Measurements from ENCODE around the gene FNDC5. TPM values are rescaled to one million over a fixed set of nuclear protein-coding genes. Genes with fewer than 3 reads are reported as not detected.

FNDC5 gene
- total RNA-seq, 1 experiment from 2014 or later: not detected

DNA sequence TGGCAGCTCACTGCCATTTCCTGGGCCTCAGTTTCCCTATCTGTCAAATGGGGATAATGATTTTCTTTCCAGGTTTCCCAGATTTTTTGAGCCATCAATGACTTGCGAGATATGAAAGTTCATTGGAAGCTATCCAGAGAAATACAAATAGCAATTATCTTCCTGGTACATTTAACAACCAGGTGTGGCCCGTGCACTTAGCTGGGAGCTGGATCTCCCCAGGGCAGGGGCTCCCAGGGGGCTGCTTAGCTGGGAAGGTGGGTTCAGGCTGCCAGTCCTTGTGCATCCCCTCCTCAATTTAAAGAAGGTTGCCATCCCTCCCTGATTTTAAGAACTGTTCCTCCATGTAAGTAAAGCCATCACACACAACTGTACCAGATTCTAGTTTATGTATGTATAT is 34.1 kb upstream of the FNDC5 start:
- no TSS peak for BruUV-seq (replicated peaks)
- TF ChIP-seq, protein P1, sequence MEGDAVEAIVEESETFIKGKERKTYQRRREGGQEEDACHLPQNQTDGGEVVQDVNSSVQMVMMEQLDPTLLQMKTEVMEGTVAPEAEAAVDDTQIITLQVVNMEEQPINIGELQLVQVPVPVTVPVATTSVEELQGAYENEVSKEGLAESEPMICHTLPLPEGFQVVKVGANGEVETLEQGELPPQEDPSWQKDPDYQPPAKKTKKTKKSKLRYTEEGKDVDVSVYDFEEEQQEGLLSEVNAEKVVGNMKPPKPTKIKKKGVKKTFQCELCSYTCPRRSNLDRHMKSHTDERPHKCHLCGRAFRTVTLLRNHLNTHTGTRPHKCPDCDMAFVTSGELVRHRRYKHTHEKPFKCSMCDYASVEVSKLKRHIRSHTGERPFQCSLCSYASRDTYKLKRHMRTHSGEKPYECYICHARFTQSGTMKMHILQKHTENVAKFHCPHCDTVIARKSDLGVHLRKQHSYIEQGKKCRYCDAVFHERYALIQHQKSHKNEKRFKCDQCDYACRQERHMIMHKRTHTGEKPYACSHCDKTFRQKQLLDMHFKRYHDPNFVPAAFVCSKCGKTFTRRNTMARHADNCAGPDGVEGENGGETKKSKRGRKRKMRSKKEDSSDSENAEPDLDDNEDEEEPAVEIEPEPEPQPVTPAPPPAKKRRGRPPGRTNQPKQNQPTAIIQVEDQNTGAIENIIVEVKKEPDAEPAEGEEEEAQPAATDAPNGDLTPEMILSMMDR (IDR thresholded peaks at IDR 0.05; ENCODE audit: unreplicated experiment): no peak
- Mint-ChIP-seq H3K36me3 (ENCODE audit: insufficient read depth, unreplicated experiment) (peaks cover 22% of the 10 kb centered on the region), H3K4me3 (ENCODE audit: low read depth, unreplicated experiment) (no peak overlapping the region), H3K27me3 (ENCODE audit: unreplicated experiment) (no peaks in the 10 kb centered on the region), H3K27ac (ENCODE audit: unreplicated experiment) (peak overlapping the region; percentile 58), H3K9me3 (ENCODE audit: low read depth, unreplicated experiment) (no peaks in the 10 kb centered on the region), H3K4me1 (ENCODE audit: low read depth, unreplicated experiment) (peaks cover 11% of the 10 kb centered on the region)
- intact Hi-C loops (cut with micrococcal nuclease; ENCODE audit: unreplicated experiment): no loop called here
- CTCF ChIA-PET: interaction anchor here (0.7 to 1.7 kb wide), 3 partner anchors 28 to 68 kb away, joined by 3 read pairs; no protein-coding TSS in a partner anchor
- no peak for DNase-seq

DNA sequence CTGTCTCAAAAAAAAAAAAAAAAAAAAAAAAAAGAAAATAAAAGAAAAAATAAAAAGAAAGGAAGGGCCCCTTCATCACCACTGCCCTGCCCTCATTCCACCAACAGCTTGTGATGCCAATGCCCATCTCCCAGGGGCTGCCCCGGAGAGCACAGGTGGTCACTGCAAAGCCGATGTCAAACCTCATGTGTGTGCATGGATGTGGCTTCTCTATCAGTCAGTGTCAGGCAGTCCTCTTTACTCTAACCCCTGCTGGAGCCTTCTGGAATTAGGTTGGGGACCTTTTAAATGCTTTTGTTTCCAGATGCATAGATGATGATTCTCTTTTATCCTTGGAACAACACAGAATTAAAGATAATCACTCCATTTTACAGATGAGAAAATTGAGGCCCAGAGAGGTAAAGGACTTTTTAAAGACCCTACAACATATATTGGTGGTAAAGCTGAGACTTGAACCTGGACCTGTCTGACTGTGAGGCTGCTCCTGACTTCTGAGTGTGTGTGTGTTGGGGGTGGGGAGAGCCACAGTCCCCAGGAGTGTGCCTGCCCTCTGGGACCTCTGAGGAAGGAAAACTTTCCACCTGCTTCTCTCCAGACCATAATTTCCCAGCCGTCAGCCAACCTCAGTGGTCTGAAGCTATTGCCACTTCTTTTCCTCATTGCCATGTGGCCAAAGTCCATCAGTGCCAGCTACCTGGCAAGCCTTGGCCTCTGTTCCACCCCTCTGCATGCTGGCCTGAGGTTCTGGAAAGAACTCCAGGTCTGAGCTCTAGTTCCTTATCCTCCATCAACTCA is 33.5 kb upstream of the FNDC5 start:
- no peak overlapping the region for H3K4me3 Mint-ChIP-seq (ENCODE audit: low read depth, unreplicated experiment)
- BruUV-seq (replicated peaks): no TSS peak
- H3K27me3 Mint-ChIP-seq (ENCODE audit: unreplicated experiment): no peaks in the 10 kb centered on the region
- H3K36me3 Mint-ChIP-seq (ENCODE audit: insufficient read depth, unreplicated experiment): peaks cover 22% of the 10 kb centered on the region
- TF ChIP-seq, protein P1 (IDR thresholded peaks at IDR 0.05; ENCODE audit: unreplicated experiment): no peak
- CTCF ChIA-PET: interaction anchor here (0.7 to 1.7 kb wide), 4 partner anchors 29 to 69 kb away, joined by 3 to 4 read pairs (median 3); no protein-coding TSS in a partner anchor
- intact Hi-C loops (cut with micrococcal nuclease; ENCODE audit: unreplicated experiment): no loop called here
- peak; percentile 50 for DNase-seq
- no peaks in the 10 kb centered on the region for H3K9me3 Mint-ChIP-seq (ENCODE audit: low read depth, unreplicated experiment)
- H3K4me1 Mint-ChIP-seq (ENCODE audit: low read depth, unreplicated experiment): peaks cover 11% of the 10 kb centered on the region
- peak overlapping the region; percentile 58 for H3K27ac Mint-ChIP-seq (ENCODE audit: unreplicated experiment)

DNA sequence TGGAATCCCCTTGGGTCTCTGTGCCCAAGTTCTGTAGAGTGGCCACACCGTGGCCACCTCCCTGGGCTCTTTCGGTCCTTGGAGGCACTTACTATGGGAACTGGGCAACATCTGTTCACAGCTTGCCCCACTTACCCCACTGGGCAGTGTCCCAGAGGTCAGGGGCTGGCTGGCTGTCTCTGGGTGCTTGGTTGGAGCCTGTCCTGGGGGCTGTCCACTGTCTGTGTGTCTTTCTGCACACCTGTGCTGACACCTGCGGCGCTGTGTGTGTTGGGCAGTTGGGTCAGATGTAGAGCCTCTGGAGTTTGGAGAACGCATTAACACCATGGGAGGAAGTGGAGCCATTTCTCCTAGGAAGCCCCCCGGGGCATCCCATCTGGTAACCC is 31.8 kb upstream of the FNDC5 start:
- H3K4me3 Mint-ChIP-seq (ENCODE audit: low read depth, unreplicated experiment): peak overlapping the region; percentile 81
- H3K36me3 Mint-ChIP-seq (ENCODE audit: insufficient read depth, unreplicated experiment): peaks cover 22% of the 10 kb centered on the region
- no peak for DNase-seq
- H3K27me3 Mint-ChIP-seq (ENCODE audit: unreplicated experiment): no peaks in the 10 kb centered on the region
- H3K27ac Mint-ChIP-seq (ENCODE audit: unreplicated experiment): no peak overlapping the region
- intact Hi-C loops (cut with micrococcal nuclease; ENCODE audit: unreplicated experiment): no loop called here
- no TSS peak for BruUV-seq (replicated peaks)
- H3K9me3 Mint-ChIP-seq (ENCODE audit: low read depth, unreplicated experiment): no peaks in the 10 kb centered on the region
- TF ChIP-seq, protein P1 (IDR thresholded peaks at IDR 0.05; ENCODE audit: unreplicated experiment): no peak
- H3K4me1 Mint-ChIP-seq (ENCODE audit: low read depth, unreplicated experiment): peaks cover 11% of the 10 kb centered on the region
- CTCF ChIA-PET: no interaction called here

DNA sequence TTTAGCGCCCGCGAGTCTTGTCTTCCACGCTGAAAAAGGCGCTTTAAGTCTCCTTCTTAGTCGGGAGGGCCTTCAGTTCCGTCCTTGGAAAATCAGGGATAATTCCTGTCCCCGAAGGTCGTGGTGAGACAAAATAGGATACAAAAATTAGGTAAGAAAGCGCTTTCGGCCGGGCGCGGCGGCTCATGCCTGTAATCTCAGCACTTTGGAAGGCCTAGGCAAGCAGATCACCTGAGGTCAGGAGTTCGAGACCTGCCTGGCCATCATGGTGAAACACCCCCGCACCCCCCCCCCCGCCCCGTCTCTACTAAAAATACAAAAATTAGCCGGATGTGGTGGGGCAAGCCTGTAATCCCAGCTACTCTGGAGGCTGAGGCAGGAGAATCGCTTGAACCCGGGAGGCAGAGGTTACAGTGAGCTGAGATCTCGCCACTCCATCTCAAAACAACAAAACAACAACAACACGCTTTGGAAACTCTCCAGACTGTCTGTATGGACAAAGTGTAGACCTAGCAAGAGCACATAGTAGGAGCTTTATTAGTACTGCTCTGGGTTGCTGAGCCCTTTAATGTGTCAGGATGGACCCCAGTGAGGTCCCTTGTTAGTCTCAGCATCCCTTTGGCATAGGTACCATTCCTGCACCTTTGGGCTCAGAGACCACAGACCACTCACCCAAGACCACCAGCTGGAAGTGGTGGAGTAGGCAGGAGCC is 31.3 kb upstream of the FNDC5 start:
- no peaks in the 10 kb centered on the region for H3K9me3 Mint-ChIP-seq (ENCODE audit: low read depth, unreplicated experiment)
- H3K4me1 Mint-ChIP-seq (ENCODE audit: low read depth, unreplicated experiment): peaks cover 11% of the 10 kb centered on the region
- no TSS peak for BruUV-seq (replicated peaks)
- H3K4me3 Mint-ChIP-seq (ENCODE audit: low read depth, unreplicated experiment): peak overlapping the region; percentile 81
- no peak for DNase-seq
- CTCF ChIA-PET: interaction anchor here (0.6 kb wide), 1 partner anchor 381 kb away, joined by 3 read pairs; no protein-coding TSS in a partner anchor
- intact Hi-C loops (cut with micrococcal nuclease; ENCODE audit: unreplicated experiment): no loop called here
- H3K36me3 Mint-ChIP-seq (ENCODE audit: insufficient read depth, unreplicated experiment): peaks cover 22% of the 10 kb centered on the region
- no peaks in the 10 kb centered on the region for H3K27me3 Mint-ChIP-seq (ENCODE audit: unreplicated experiment)
- TF ChIP-seq, protein P1 (IDR thresholded peaks at IDR 0.05; ENCODE audit: unreplicated experiment): no peak
- H3K27ac Mint-ChIP-seq (ENCODE audit: unreplicated experiment): peak overlapping the region; percentile 79
